GM12872 (cell line): ENCODE results near the gene DOHH.

ENCODE experiments used
- CTCF ChIP-seq: IDR thresholded peaks from 3 replicates; pipeline ENCODE4 v1.5.1; 2011; ENCODE audit warnings: low read depth, mild to moderate bottlenecking, low read length, moderate library complexity; ENCODE audit not compliant: insufficient read depth

Gene DOHH

GRCh38 chr19:3454656-3455392 is 45.6 kb downstream of the DOHH start:
- TF ChIP-seq CTCF = no peak

- no peak for TF ChIP-seq CTCF
Measured at GRCh38 chr19:3453840-3454239, 46.6 kb downstream of the DOHH start.

- TF ChIP-seq CTCF = no peak
Measured at GRCh38 chr19:3452171-3452941, 48.1 kb downstream of the DOHH start.

- no peak for TF ChIP-seq CTCF
Measured at GRCh38 chr19:3451451-3451866, 49.0 kb downstream of the DOHH start.

GRCh38 chr19:3450796-3451411 is 49.6 kb downstream of the DOHH start:
- TF ChIP-seq CTCF = no peak

- no peak for TF ChIP-seq CTCF
Measured at GRCh38 chr19:3448616-3449334, 51.7 kb downstream of the DOHH start.

- TF ChIP-seq CTCF = no peak
Measured at GRCh38 chr19:3444695-3445234, 55.7 kb downstream of the DOHH start.
